MM.1S (cell line): ENCODE results near the gene VEPH1.

Experiments
- DNase-seq: peaks from one replicate; pipeline ENCODE4 v3.0.0-alpha.2; 2015
- H2AFZ ChIP-seq: fragments of 300-600 bp; sonication (generic); 2 replicates; pipeline ENCODE4 v1.6.0; 2016; ENCODE audit warnings: antibody characterized with exemption, low read length
- H3F3A ChIP-seq: fragments of 300-600 bp; sonication (generic); 2 replicates; pipeline ENCODE4 v1.6.1; 2016; ENCODE audit warnings: mild to moderate bottlenecking, antibody characterized with exemption, low read length, moderate library complexity, mixed read lengths; ENCODE audit not compliant: insufficient read depth
- H3K27ac ChIP-seq: fragments of 300-600 bp; sonication (generic); 2 replicates; pipeline ENCODE4 v1.5.1; 2016; ENCODE audit warnings: mild to moderate bottlenecking, low read length
- H3K27me3 ChIP-seq: fragments of 300-600 bp; sonication (generic); replicated peaks from 2 replicates; pipeline ENCODE4 v1.6.0; 2016; ENCODE audit warnings: low read length; ENCODE audit not compliant: insufficient read depth
- H3K36me3 ChIP-seq: fragments of 300-600 bp; sonication (generic); replicated peaks from 2 replicates; pipeline ENCODE4 v1.6.1; 2016; ENCODE audit warnings: mild to moderate bottlenecking, low read length, mixed read lengths; ENCODE audit not compliant: insufficient read depth
- H3K4me1 ChIP-seq: fragments of 300-600 bp; sonication (generic); 2 replicates; pipeline ENCODE4 v1.6.1; 2016; ENCODE audit warnings: low read length, mixed read lengths
- H3K4me2 ChIP-seq: fragments of 300-600 bp; sonication (generic); 2 replicates; pipeline ENCODE4 v1.6.0; 2016; ENCODE audit warnings: low read depth, low read length
- H3K4me3 ChIP-seq: fragments of 300-600 bp; sonication (generic); 2 replicates; pipeline ENCODE4 v1.5.1; 2016; ENCODE audit warnings: low read length, mixed read lengths
- H3K79me2 ChIP-seq: fragments of 300-600 bp; sonication (generic); 2 replicates; pipeline ENCODE4 v1.6.1; 2016; ENCODE audit warnings: mixed run types, low read length, mixed read lengths
- H3K9ac ChIP-seq: fragments of 300-600 bp; sonication (generic); 2 replicates; pipeline ENCODE4 v1.6.1; 2016; ENCODE audit warnings: low read length, mixed read lengths
- H3K9me2 ChIP-seq: fragments of 300-600 bp; sonication (generic); replicated peaks from 2 replicates; pipeline ENCODE4 v1.6.1; 2016; ENCODE audit warnings: mild to moderate bottlenecking, low read length, mixed read lengths; ENCODE audit not compliant: insufficient read depth
- H3K9me3 ChIP-seq: fragments of 300-600 bp; sonication (generic); replicated peaks from 2 replicates; pipeline ENCODE4 v1.6.1; 2016; ENCODE audit warnings: mild to moderate bottlenecking, low read length, mixed read lengths; ENCODE audit not compliant: insufficient read depth
- H4K20me1 ChIP-seq: fragments of 300-600 bp; sonication (generic); 2 replicates; pipeline ENCODE4 v1.6.1; 2016; ENCODE audit warnings: mild to moderate bottlenecking, low read length, moderate library complexity, mixed read lengths; ENCODE audit not compliant: insufficient read depth
- CTCF ChIP-seq: fragments of 300-600 bp; sonication (generic); IDR thresholded peaks from 2 replicates; pipeline ENCODE4 v1.5.1; 2016; ENCODE audit warnings: antibody characterized with exemption, low read length, mixed read lengths
- EZH2 ChIP-seq: fragments of 300-600 bp; sonication (generic); optimal IDR thresholded peaks from 2 replicates; pipeline ENCODE3; 2017; ENCODE audit warnings: low read depth, mild to moderate bottlenecking, antibody characterized with exemption, low read length, mixed read lengths
- EZH2phosphoT487 ChIP-seq: fragments of 300-600 bp; sonication (generic); IDR thresholded peaks from 2 replicates; pipeline ENCODE4 v1.6.1; 2018; ENCODE audit warnings: antibody characterized with exemption, low read length

Gene VEPH1

GRCh38 chr3:157465741-157466140 lies 37.5 kb downstream of the VEPH1 start:
- Histone ChIP-seq H3K79me2 (no peaks in the 10 kb centered on the region), H3K4me3 (no peak overlapping the region), H2AFZ (no peak overlapping the region), H3K9me2 (no peaks in the 10 kb centered on the region), H3K27ac (no peak overlapping the region), H3F3A (no peaks in the 10 kb centered on the region), H3K4me1 (0 out of 2 replicates have a peak, but pooled peaks cover 3% of the 10 kb centered on the region), H3K36me3 (no peaks in the 10 kb centered on the region), H3K9ac (no peak overlapping the region), H3K9me3 (no peaks in the 10 kb centered on the region), H3K27me3 (no peaks in the 10 kb centered on the region), H4K20me1 (no peaks in the 10 kb centered on the region), H3K4me2 (no peak overlapping the region)
- no peak for DNase-seq
- TF ChIP-seq CTCF (no peak), EZH2phosphoT487 (no peak), EZH2 (no peak)

GRCh38 chr3:157464321-157464720 lies 38.9 kb downstream of the VEPH1 start:
- no peak overlapping the region for H2AFZ ChIP-seq
- H3K4me2 ChIP-seq = no peak overlapping the region
- no peaks in the 10 kb centered on the region for H3K9me3 ChIP-seq
- no peak for DNase-seq
- H4K20me1 ChIP-seq = no peaks in the 10 kb centered on the region
- H3K4me1 ChIP-seq = 0 out of 2 replicates have a peak, but pooled peaks cover 3% of the 10 kb centered on the region
- TF ChIP-seq EZH2 (no peak), CTCF (no peak), EZH2phosphoT487 (no peak)
- no peak overlapping the region for H3K9ac ChIP-seq
- H3K27me3 ChIP-seq = no peaks in the 10 kb centered on the region
- H3K4me3 ChIP-seq = no peak overlapping the region
- H3K79me2 ChIP-seq = no peaks in the 10 kb centered on the region
- no peak overlapping the region for H3K27ac ChIP-seq
- no peaks in the 10 kb centered on the region for H3K36me3 ChIP-seq
- H3K9me2 ChIP-seq = no peaks in the 10 kb centered on the region
- H3F3A ChIP-seq = no peaks in the 10 kb centered on the region

GRCh38 chr3:157463816-157464215 lies 39.4 kb downstream of the VEPH1 start:
- no peaks in the 10 kb centered on the region for H3K9me3 ChIP-seq
- 0 out of 2 replicates have a peak, but pooled peaks cover 3% of the 10 kb centered on the region for H3K4me1 ChIP-seq
- no peak overlapping the region for H2AFZ ChIP-seq
- no peak overlapping the region for H3K4me2 ChIP-seq
- no peaks in the 10 kb centered on the region for H3K9me2 ChIP-seq
- H3F3A ChIP-seq = no peaks in the 10 kb centered on the region
- no peak overlapping the region for H3K4me3 ChIP-seq
- no peak overlapping the region for H3K9ac ChIP-seq
- TF ChIP-seq EZH2 (no peak), EZH2phosphoT487 (no peak), CTCF (no peak)
- H3K27ac ChIP-seq = no peak overlapping the region
- no peak for DNase-seq
- no peaks in the 10 kb centered on the region for H3K27me3 ChIP-seq
- no peaks in the 10 kb centered on the region for H3K36me3 ChIP-seq
- no peaks in the 10 kb centered on the region for H4K20me1 ChIP-seq
- H3K79me2 ChIP-seq = no peaks in the 10 kb centered on the region
